Fibroblast of skin of back (primary cell): ENCODE measurements around the gene DUS1L.

Experiments used
- DNase-seq: peaks from one replicate; pipeline ENCODE4 v3.0.0-alpha.2; 2013

DUS1L gene

GRCh38 chr17:82012640-82013295 lies 52.8 kb downstream of the DUS1L start:
- no peak for DNase-seq

GRCh38 chr17:82012261-82012639 lies 53.4 kb downstream of the DUS1L start:
- DNase-seq: no peak

GRCh38 chr17:82011617-82012187 lies 53.9 kb downstream of the DUS1L start:
- DNase-seq: no peak

- no peak for DNase-seq
These were observed 54.8 kb downstream of the DUS1L start for GRCh38 chr17:82010575-82011525.

GRCh38 chr17:82009413-82009812 lies 56.2 kb downstream of the DUS1L start:
- no peak for DNase-seq

GRCh38 chr17:82008941-82009405 lies 56.6 kb downstream of the DUS1L start:
- no peak for DNase-seq

- DNase-seq: no peak
These were observed 57.2 kb downstream of the DUS1L start for GRCh38 chr17:82008258-82008940.
